Measurements from ENCODE around the gene JADE2. TPM values are rescaled to one million over a fixed set of nuclear protein-coding genes. Genes with fewer than 3 reads are reported as not detected.

JADE2 gene
- total RNA-seq, 1 donor from 2014 or later, result 10.8 TPM

DNA sequence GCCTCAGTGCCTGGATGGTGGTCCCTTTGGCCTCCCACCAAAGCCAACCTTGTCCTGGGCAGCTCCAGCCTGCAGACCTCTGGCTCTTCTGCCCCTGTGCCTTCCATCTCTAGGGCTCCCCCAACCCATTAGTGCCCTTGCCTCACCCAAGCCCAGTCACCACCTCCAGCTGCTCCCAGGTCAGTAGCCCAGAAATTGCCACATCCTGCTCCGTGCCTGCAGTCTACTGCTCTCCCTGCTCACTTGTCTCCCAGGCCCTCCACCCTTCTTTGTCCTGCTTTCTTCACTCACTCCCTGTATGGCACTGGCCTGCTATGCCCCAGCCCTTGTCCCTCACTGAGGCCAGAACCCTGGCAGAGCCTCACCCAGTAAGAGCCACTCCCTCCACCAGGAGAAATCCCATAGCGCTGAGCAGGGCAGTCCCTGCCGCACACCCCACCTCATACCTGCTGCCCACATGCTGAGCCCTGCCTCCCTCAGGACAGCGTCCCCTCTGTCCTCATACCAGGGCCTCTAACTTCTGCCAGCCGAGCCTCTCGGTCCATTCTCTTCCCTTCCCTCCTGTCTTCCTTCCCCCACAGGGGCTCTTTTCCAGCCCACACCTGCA lies 44.4 kb downstream of the JADE2 start:
- Mint-ChIP-seq H3K27me3 (no peaks in the 10 kb centered on the region), H3K27ac (no peak overlapping the region), H3K36me3 (no peaks in the 10 kb centered on the region)

DNA sequence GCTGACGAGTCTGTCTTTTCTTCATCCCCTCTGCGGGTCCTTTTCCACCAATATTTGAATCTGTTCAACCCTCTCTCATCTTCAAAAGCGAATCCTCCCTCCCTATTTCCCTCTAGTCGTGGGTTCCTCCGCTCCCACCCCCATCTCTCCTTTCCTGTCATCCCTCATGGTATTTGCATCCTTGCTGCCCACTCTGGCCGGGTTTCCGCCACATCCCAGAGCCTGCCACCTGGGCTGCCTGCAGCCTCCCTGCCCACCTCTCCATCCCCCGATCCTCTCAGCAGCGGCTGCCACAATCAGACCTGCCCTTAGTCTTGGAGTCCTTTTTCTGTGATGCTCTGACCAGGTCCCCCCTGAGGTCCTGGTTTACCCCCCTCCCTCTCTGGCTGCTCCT lies 44.9 kb downstream of the JADE2 start:
- no peak overlapping the region for H3K4me3 Mint-ChIP-seq
- no peaks in the 10 kb centered on the region for H3K36me3 Mint-ChIP-seq
- H3K4me1 Mint-ChIP-seq (ENCODE audit: unreplicated experiment), result peaks cover 4% of the 10 kb centered on the region
- TF ChIP-seq, protein P1, sequence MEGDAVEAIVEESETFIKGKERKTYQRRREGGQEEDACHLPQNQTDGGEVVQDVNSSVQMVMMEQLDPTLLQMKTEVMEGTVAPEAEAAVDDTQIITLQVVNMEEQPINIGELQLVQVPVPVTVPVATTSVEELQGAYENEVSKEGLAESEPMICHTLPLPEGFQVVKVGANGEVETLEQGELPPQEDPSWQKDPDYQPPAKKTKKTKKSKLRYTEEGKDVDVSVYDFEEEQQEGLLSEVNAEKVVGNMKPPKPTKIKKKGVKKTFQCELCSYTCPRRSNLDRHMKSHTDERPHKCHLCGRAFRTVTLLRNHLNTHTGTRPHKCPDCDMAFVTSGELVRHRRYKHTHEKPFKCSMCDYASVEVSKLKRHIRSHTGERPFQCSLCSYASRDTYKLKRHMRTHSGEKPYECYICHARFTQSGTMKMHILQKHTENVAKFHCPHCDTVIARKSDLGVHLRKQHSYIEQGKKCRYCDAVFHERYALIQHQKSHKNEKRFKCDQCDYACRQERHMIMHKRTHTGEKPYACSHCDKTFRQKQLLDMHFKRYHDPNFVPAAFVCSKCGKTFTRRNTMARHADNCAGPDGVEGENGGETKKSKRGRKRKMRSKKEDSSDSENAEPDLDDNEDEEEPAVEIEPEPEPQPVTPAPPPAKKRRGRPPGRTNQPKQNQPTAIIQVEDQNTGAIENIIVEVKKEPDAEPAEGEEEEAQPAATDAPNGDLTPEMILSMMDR (conservative IDR thresholded peaks at IDR 0.05), result no peak
- no peaks in the 10 kb centered on the region for H3K27me3 Mint-ChIP-seq
- H3K27ac Mint-ChIP-seq, result no peak overlapping the region
- no peaks in the 10 kb centered on the region for H3K9me3 Mint-ChIP-seq
- no peak for DNase-seq (ENCODE audit: extremely low spot score, unreplicated experiment)

More for the DNA sequence above, 44.4 kb downstream of the JADE2 start:
- H3K9me3 Mint-ChIP-seq, result no peaks in the 10 kb centered on the region
- TF ChIP-seq, protein P1 (conservative IDR thresholded peaks at IDR 0.05), result no peak
- no peak for DNase-seq (ENCODE audit: extremely low spot score, unreplicated experiment)
- no peak overlapping the region for H3K4me3 Mint-ChIP-seq
- H3K4me1 Mint-ChIP-seq (ENCODE audit: unreplicated experiment), result peaks cover 4% of the 10 kb centered on the region

DNA sequence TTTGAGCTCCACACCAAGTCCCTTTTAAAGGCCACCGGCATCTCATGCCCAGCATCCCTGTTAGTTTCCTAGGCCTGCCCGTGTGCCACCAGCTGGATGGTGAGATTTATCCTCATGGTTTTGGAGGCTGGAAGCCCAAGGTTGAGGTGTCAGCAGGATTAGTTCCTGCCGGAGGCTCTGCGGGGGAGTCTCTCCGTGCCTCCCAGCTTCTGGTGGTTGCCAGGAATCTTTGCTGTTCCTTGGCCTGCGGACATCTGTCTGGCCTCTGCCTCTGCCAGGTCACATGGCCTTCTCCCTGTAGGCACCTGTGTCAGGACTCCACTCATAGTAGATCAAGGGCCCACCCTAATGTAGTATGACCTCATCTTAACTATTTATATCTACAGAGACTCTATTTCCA lies 45.4 kb downstream of the JADE2 start:
- H3K4me1 Mint-ChIP-seq (ENCODE audit: unreplicated experiment), result peaks cover 4% of the 10 kb centered on the region
- no peaks in the 10 kb centered on the region for H3K27me3 Mint-ChIP-seq
- TF ChIP-seq, protein P1 (conservative IDR thresholded peaks at IDR 0.05), result no peak
- H3K4me3 Mint-ChIP-seq, result no peak overlapping the region
- no peaks in the 10 kb centered on the region for H3K36me3 Mint-ChIP-seq
- H3K27ac Mint-ChIP-seq, result no peak overlapping the region
- H3K9me3 Mint-ChIP-seq, result no peaks in the 10 kb centered on the region
- DNase-seq (ENCODE audit: extremely low spot score, unreplicated experiment), result no peak

DNA sequence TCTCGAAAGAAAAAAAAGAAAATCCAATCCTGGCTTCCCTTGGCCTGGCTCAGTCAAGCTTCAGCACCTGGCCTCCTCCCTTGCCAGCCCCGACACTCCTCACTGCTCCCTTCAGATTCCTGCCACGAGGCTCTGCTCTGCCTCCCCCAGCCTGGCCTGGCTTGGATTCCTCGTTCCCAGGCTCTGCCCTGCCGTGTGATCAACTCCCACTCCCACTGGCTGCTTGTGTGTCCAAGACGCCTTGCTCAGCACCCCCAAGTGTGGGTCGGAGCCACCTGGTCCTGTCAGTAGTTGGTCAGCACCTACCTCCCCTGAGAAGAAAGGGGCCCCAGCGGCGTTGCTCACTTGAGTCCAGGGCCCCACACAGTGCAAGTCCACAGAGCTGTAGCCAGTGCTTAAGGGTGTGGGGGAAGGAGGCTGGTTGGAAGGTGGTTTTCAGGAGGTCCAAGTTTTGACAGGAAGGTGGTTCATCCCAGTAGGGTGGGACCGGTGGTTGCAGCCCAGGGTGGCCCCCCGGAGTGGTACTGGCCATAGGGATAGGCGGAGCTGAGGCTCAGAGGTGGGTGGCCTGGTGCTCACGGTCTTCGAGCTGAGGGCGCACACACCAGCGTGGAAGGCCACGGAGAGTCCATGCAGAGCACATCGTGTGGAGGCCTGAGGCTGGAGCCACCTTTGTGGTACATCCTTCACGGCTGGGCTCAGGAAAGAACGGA lies 46.4 kb downstream of the JADE2 start:
- TF ChIP-seq, protein P1 (conservative IDR thresholded peaks at IDR 0.05), result no peak
- Mint-ChIP-seq H3K4me3 (no peak overlapping the region), H3K9me3 (no peaks in the 10 kb centered on the region), H3K4me1 (ENCODE audit: unreplicated experiment) (peaks cover 4% of the 10 kb centered on the region), H3K27ac (no peak overlapping the region), H3K27me3 (no peaks in the 10 kb centered on the region), H3K36me3 (no peaks in the 10 kb centered on the region)
- no peak for DNase-seq (ENCODE audit: extremely low spot score, unreplicated experiment)

DNA sequence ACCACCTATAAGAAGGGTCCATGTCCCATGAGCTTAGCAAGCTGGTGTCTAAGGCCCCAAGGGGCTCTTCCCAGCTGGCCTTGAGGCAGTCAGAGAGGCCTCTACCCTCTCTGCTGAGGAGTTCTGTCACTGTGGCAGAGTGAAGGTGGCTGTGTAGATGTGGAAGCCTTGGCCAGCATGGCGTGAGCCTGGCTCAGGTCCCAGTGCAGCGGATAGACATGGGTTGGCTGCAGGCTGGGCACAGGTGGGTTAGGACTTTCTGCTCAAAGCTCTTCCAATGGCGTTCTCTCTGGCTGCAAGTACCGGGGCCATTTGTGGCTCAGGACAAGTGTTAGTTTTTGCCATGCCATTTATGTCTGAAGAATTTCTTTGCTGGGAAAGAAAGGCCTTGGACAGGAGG lies 47.3 kb downstream of the JADE2 start:
- TF ChIP-seq, protein P1 (conservative IDR thresholded peaks at IDR 0.05), result no peak
- DNase-seq (ENCODE audit: extremely low spot score, unreplicated experiment), result no peak
- Mint-ChIP-seq H3K4me3 (no peak overlapping the region), H3K4me1 (ENCODE audit: unreplicated experiment) (peaks cover 7% of the 10 kb centered on the region), H3K27me3 (no peaks in the 10 kb centered on the region), H3K36me3 (no peaks in the 10 kb centered on the region), H3K9me3 (no peaks in the 10 kb centered on the region), H3K27ac (no peak overlapping the region)
